NCI-H748 (cell line): ENCODE data around the gene MAP7.

Experiments
- DNase-seq: peaks from one replicate; lab custom pipeline; 2025; ENCODE audit not compliant: unreplicated experiment; lab: John Stamatoyannopoulos, UW

MAP7 gene

DNA sequence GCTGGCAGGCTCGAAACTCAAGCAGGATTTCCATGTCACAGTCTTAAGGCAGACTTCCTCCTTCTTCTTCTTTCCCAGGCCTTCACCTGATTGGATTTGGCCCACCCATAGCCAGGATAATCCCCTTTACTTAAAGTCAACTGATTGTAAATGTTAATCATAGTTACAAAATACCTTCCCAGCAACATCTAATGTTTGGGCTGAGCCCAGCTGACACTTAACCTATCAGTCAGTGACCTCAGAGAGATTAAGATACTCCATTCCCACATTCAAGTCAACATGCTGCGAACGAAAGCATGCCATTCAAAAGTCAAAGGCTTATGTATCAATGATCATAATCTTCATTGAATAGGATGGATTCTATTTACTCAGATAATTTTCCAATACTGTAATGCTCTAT, 16.0 kb downstream of the MAP7 start:
- no peak for DNase-seq

DNA sequence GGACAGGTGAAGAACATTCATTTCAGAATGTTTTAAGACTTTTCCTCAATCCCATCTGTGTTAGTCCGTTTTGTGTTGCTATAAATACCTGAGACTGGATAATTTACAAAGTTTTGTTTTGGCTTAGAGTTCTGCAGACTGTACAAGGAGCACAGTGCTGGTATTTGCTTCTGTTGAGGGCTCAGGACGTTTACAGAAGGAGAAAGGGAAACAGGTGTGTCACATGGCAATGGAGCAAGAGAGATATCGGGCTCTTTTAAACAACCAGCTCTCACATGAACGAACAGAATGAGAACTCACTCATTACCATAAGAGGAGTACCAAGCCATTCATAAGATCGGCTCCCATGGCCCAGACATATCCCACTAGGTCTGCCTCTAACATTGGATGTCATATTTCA, 16.7 kb downstream of the MAP7 start:
- DNase-seq, result no peak

- no peak for DNase-seq
These were observed 18.2 kb downstream of the MAP7 start for GRCh38 chr6:136532030-136532429.

DNA sequence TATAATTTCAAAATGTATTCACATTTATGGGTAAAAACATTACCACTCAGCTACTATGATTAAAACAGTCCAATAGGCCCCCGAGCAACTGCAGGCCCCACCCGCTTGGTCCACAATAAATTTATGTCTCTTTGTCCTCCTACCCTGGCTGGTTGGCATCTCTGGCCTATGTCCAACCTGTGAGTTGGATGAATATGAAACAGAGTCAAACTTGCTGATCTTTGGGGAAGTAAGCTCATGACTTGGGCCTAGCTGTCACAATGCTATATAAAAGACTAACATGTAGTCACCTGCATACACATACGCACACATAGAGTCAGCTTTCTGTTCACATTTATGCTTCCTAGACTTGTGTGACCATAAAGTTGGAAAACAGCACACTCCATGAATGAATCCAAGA, 20.5 kb downstream of the MAP7 start:
- DNase-seq, result peak; percentile 29

GRCh38 chr6:136528477-136528876, 21.7 kb downstream of the MAP7 start:
- DNase-seq, result no peak

DNA sequence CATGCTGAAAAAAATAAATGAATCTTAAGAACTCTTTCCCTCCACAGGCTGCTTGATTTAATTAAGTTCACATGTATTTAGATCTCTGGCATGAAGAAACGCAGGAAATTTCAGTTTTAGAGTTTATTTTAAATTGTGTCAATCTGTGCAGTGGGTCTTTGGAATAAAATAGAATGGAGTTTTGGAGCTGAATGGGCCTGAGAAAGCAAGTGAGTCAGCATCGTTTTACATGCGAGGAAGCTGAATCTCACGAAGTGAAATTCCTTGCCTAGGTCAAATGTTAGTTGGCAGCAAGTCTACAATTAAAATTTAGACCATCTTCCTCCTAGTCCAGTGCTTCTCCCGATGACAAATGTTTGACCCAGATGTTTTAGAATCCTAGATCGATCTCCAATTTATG, 22.4 kb downstream of the MAP7 start:
- DNase-seq, result no peak

DNA sequence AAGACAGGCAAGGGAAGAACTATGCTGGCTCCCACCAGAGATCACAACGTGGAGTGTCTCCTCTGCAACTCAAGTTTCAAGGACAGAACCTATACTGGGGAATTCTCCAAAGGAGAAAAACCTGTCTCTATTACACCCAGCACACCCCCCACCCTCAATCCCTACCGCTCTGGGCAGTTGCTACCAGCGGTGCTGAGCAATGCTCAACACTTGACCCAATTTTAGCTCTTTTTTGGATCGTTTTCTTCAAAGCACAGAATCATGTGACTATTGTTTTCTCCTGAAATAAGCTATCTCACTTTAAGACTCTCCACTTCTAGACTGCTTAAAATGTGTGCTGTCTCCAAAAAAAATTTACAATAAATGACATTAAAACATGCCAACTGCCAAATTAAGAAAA, 23.3 kb downstream of the MAP7 start:
- DNase-seq, result no peak

GRCh38 chr6:136526196-136526930, 23.9 kb downstream of the MAP7 start:
- DNase-seq, result peak; percentile 61

DNA sequence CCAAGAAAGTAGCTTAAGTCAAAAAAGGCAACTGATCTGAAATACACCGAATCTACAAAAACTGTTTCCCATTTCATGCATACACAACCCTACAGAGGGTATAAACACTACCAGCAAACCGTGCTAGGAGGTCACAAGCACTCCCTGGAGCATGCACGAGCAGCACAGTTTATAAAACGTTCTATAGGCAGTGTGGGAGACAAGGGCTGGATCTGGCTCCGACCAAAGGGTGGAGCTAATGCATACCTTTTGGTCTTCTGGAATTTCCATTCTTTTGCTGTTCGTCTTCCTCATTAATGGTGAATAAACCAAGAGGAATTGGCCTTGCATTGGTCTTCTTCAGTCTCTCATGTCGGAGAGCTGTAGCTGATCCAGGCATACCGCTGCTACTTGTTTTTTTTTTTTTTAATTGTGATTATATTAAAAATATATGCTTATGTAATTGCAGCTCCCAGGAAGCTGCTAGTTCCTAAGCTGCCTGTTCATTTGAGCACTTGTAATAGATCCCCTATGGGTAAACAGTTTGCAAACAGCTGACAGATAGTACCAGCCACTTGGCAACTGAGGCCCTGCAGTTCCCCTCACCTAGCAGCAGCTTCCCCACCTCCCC, 24.5 kb downstream of the MAP7 start:
- DNase-seq, result peak; percentile 37

- peak; percentile 87 for DNase-seq
These were observed 25.2 kb downstream of the MAP7 start for GRCh38 chr6:136524936-136525413.

- peak; percentile 58 for DNase-seq
These were observed 25.8 kb downstream of the MAP7 start for GRCh38 chr6:136524339-136524935.

DNA sequence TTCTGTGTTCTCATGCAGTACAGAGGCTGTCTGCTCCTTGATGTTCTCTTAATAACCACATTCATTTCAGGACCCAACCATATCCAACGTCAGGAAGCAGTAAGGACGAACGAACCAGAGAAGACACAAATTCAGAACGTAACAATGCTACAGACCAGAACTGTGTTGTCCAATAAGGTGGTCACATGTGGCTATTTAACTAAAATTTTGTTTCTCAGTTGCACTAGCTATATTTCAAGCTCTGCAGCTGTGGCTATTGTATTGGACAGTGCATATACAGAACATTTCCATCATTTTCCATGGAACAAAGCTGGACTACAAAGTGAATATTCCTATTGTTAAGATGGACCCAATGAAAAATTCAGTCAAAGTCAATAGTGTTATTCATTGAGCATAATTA, 27.0 kb downstream of the MAP7 start:
- no peak for DNase-seq

DNA sequence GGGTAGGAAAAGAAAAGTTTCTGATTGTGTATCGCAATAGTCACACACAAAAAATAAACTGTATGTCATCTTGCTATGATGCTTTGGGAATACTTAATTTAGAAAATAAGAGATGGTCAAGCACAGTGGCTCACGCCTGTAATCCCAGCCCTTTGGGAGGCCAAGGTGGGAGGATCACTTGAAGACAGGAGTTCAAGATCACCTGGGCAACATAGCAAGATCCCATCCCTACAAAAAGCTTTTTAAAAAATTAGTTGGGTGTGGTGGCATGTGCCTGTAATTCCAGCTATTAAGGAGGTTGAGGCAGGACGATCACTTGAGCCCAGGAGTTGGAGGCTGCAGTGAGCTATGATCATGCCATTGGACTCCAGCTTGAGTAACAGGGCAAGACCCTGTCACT, 27.6 kb downstream of the MAP7 start:
- no peak for DNase-seq

- no peak for DNase-seq
These were observed 28.3 kb downstream of the MAP7 start for GRCh38 chr6:136521911-136522310.

DNA sequence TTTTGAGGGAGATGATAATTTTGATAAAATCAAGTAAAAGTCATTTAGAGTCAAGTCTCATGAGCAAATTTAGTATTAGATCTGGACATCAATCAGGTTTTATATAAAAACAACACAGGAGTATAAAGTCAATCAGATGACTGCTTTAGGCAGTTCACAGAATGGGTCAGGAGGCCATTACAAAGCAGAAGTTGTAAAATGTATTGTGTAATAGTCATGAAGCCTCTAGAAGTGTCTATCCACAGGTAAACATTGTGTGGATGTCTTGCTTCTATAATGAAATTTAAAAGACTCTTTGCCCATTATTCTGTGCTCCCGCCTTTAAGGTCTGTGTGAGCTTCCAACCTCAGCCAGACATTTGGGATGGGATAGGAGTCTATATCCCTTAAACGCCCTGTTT, 28.8 kb downstream of the MAP7 start:
- no peak for DNase-seq

- no peak for DNase-seq
These were observed 29.7 kb downstream of the MAP7 start for GRCh38 chr6:136520517-136520916.

GRCh38 chr6:136517582-136517981, 32.6 kb downstream of the MAP7 start:
- no peak for DNase-seq

DNA sequence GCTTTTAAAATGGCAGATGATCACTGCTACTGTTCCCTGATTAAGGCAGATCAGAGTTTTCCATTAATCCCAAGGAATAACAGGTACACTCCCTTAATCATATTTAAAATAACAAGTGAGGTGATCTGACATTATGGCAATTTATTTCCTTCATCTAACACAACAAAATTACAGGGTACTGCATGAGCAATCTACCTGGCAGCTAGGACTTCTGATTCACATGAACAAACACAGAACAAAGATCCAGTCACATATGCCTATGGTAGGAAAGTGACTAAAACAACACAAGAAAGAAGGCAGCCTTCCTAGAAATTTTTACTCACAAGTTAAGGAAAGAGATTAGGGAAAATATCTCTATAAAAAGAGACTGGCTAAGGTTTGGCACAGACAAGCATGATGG, 33.2 kb downstream of the MAP7 start:
- DNase-seq, result no peak

- no peak for DNase-seq
These were observed 35.6 kb downstream of the MAP7 start for GRCh38 chr6:136514591-136514990.

DNA sequence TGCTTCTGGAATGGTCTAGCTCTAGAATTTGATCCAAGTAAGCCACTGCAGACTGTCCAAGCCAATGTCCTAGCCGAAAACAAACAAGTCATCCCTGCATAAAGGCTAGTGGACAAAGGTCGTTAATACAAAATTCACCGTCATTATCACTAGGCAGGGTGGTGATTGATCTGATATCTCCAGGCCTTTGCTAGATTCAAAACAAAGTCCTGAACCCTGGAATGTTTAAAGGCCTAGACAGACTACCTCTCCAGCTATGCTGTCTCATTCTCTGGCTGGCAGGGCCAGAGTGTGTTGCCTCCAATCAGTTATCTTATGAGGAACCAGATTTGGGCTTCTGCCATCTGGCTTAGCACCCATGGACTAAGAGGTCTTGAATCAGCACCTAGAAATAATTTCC, 38.3 kb downstream of the MAP7 start:
- no peak for DNase-seq

DNA sequence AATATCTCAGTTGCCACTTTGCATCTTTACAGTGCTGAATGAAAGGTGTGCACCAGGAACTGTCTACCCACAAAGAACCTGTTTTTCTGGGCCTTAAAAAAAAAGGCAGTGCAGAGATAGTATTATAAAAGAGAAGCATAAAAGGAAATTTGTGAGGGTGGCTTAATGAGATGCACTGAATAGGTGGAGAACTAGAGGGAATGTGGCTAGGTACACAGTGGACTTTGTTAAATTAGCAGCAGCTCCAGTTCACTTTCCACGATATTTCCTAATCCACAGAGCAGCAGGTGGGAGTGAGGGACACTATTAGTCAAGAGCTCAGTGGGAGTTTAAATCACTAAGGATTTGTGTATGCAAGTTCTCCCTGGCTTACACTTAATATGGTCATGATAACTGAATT, 38.8 kb downstream of the MAP7 start:
- DNase-seq, result peak; percentile 6

DNA sequence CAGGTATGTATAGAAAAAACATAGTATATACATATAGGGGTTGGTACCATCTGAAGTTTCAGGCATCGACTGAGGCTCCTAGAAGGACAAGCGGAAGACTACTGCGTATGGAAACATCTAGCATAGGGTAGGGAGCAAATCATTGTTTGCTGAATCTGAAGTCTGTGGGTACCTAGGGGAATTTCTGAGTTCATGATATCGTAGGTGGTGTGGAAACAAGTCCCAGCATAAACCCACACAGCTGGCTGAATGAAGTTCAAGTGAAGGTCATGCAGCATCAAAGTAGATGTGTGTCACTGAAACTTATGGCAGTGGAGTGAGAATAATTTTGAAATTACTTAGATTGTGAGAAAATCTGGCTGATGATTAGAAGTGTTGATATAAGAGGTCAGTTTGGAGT, 39.4 kb downstream of the MAP7 start:
- no peak for DNase-seq
